Endodermal cell (in vitro differentiated cells): ENCODE results near the gene PNPLA6. TPM values are rescaled to one million over a fixed set of nuclear protein-coding genes. Genes with fewer than 3 reads are reported as not detected.

ENCODE experiments used
- DNase-seq: peaks from one replicate; pipeline ENCODE4 v3.0.0-alpha.2; 2017
- H3K27ac ChIP-seq: 2 replicates; pipeline ENCODE4 v1.5.1; 2013; ENCODE audit warnings: mild to moderate bottlenecking, low read depth, low read length, moderate library complexity
- H3K27me3 ChIP-seq: 2 replicates; pipeline ENCODE4 v1.6.1; 2013; ENCODE audit warnings: mild to moderate bottlenecking, low read length, moderate library complexity; ENCODE audit not compliant: insufficient read depth, control insufficient read depth, poor library complexity, severe bottlenecking
- H3K36me3 ChIP-seq: 2 replicates; pipeline ENCODE4 v1.7.0; 2013; ENCODE audit warnings: mild to moderate bottlenecking, low read length, moderate library complexity; ENCODE audit not compliant: control insufficient read depth, insufficient read depth
- H3K4me1 ChIP-seq: one replicate; pipeline ENCODE4 v1.7.0; 2013; ENCODE audit warnings: low read length; ENCODE audit not compliant: control insufficient read depth, insufficient read depth
- H3K4me3 ChIP-seq: 2 replicates; pipeline ENCODE4 v1.5.1; 2013; ENCODE audit warnings: mild to moderate bottlenecking, low read length, moderate library complexity
- H3K9ac ChIP-seq: 2 replicates; pipeline ENCODE4 v1.6.1; 2013; ENCODE audit warnings: mild to moderate bottlenecking, low read length, moderate library complexity; ENCODE audit not compliant: poor library complexity, severe bottlenecking; ENCODE audit errors: extremely low read depth
- H3K9me3 ChIP-seq: 2 replicates; pipeline ENCODE4 v1.6.1; 2013; ENCODE audit warnings: mild to moderate bottlenecking, low read length, moderate library complexity; ENCODE audit not compliant: control insufficient read depth
- H3K27ac Mint-ChIP-seq: 2 replicates; pipeline ENCODE4 v1.8.0; 2020; ENCODE audit warnings: mixed read lengths
- H3K27me3 Mint-ChIP-seq: 2 replicates; pipeline ENCODE4 v1.8.0; 2021; ENCODE audit warnings: mild to moderate bottlenecking, mixed read lengths; ENCODE audit not compliant: insufficient read depth
- H3K36me3 Mint-ChIP-seq: 2 replicates; pipeline ENCODE4 v1.8.0; 2020; ENCODE audit warnings: low read depth, mixed read lengths
- H3K4me1 Mint-ChIP-seq: 2 replicates; pipeline ENCODE4 v1.8.0; 2020; ENCODE audit warnings: mixed read lengths
- H3K4me3 Mint-ChIP-seq: 2 replicates; pipeline ENCODE4 v1.8.0; 2020; ENCODE audit warnings: mild to moderate bottlenecking, moderate library complexity, mixed read lengths
- H3K9me3 Mint-ChIP-seq: 2 replicates; pipeline ENCODE4 v1.8.0; 2020; ENCODE audit warnings: mild to moderate bottlenecking, mixed read lengths
- CTCF ChIP-seq: fragments of 200-600 bp; sonication (generic); conservative IDR thresholded peaks from 2 replicates; pipeline ENCODE4 v1.5.0; 2021; ENCODE audit warnings: antibody characterized with exemption, mild to moderate bottlenecking
- WGBS, 2 experiments: methylation state at CpG; one replicate each; pipeline versions ENCODE4 v1.1.5 to v1.1.7; 2013; ENCODE audit warnings: missing lambda C conversion rate in 2 of 2, mixed read lengths in 1 of 2; ENCODE audit not compliant: insufficient coverage in 1 of 2, insufficient read length in 1 of 2; 5-methylcytosine and 5-hydroxymethylcytosine counted together
- total RNA-seq, 2 donors: library from RNA; stranded (reverse); fragmentation: NEBNext Ultra II Directional in 1 of 2; extraction: Animal tissue kit (Norgen Biotek cat#: 25700) in 1 of 2; gene quantifications; 2 replicates in 1 of 2; 3 replicates in 1 of 2; pipeline ENCODE4 v1.2.1, GENCODE V29; 2021

Gene PNPLA6
- total RNA-seq, 2 donors from 2014 or later, result 86.1 to 124 TPM

GRCh38 chr19:7524523-7524922 is 11.0 kb upstream of the PNPLA6 start:
- Histone ChIP-seq H3K27me3 (no peaks in the 10 kb centered on the region), H3K27ac (no peak overlapping the region), H3K36me3 (peaks cover 4% of the 10 kb centered on the region), H3K4me3 (no peak overlapping the region), H3K4me1 (peaks cover 7% of the 10 kb centered on the region), H3K9me3 (no peaks in the 10 kb centered on the region), H3K9ac (no peak overlapping the region)
- Mint-ChIP-seq H3K27me3 (no peaks in the 10 kb centered on the region), H3K9me3 (no peaks in the 10 kb centered on the region), H3K27ac (no peak overlapping the region), H3K36me3 (peaks cover 22% of the 10 kb centered on the region), H3K4me3 (no peak overlapping the region), H3K4me1 (peaks cover 5% of the 10 kb centered on the region)
- TF ChIP-seq CTCF, result no peak
- DNase-seq, result no peak
- WGBS, 2 experiments, result 91 to 98% methylated on average over 5 of the region's 5 CpGs

- no peak for DNase-seq
- Histone ChIP-seq H3K4me1 (peaks cover 7% of the 10 kb centered on the region), H3K36me3 (peaks cover 4% of the 10 kb centered on the region), H3K4me3 (no peak overlapping the region), H3K27ac (no peak overlapping the region), H3K9me3 (no peaks in the 10 kb centered on the region), H3K27me3 (no peaks in the 10 kb centered on the region), H3K9ac (no peak overlapping the region)
- Mint-ChIP-seq H3K36me3 (peaks cover 27% of the 10 kb centered on the region), H3K27me3 (no peaks in the 10 kb centered on the region), H3K4me1 (peaks cover 5% of the 10 kb centered on the region), H3K27ac (no peak overlapping the region), H3K9me3 (no peaks in the 10 kb centered on the region), H3K4me3 (no peak overlapping the region)
- no peak for TF ChIP-seq CTCF
- WGBS, 2 experiments, result 92 to 94% methylated on average over 12 to 20 of the region's 20 CpGs
Observed at GRCh38 chr19:7524992-7525739, 10.4 kb upstream of the PNPLA6 start.

GRCh38 chr19:7526059-7526929 is 9.2 kb upstream of the PNPLA6 start:
- no peak for TF ChIP-seq CTCF
- Histone ChIP-seq H3K27ac (no peak overlapping the region), H3K4me3 (no peak overlapping the region), H3K27me3 (no peaks in the 10 kb centered on the region), H3K9me3 (no peaks in the 10 kb centered on the region), H3K36me3 (peaks cover 4% of the 10 kb centered on the region), H3K9ac (no peak overlapping the region), H3K4me1 (peaks cover 7% of the 10 kb centered on the region)
- H3K4me1 Mint-ChIP-seq, result peaks cover 5% of the 10 kb centered on the region
- no peak overlapping the region for H3K4me3 Mint-ChIP-seq
- 95 to 97% methylated on average over 25 to 31 of the region's 31 CpGs for WGBS, 2 experiments
- H3K27me3 Mint-ChIP-seq, result no peaks in the 10 kb centered on the region
- H3K36me3 Mint-ChIP-seq, result peaks cover 26% of the 10 kb centered on the region
- H3K9me3 Mint-ChIP-seq, result no peaks in the 10 kb centered on the region
- DNase-seq, result no peak
- no peak overlapping the region for H3K27ac Mint-ChIP-seq
